ENCODE data around the gene S100A1. TPM values are rescaled to one million over a fixed set of nuclear protein-coding genes. Genes with fewer than 3 reads are reported as not detected.
A peak's percentile ranks its signal among the peaks of the same experiment; 100 is the strongest.

S100A1 gene
- total RNA-seq, 1 donor from 2014 or later = 1.3 TPM

DNA sequence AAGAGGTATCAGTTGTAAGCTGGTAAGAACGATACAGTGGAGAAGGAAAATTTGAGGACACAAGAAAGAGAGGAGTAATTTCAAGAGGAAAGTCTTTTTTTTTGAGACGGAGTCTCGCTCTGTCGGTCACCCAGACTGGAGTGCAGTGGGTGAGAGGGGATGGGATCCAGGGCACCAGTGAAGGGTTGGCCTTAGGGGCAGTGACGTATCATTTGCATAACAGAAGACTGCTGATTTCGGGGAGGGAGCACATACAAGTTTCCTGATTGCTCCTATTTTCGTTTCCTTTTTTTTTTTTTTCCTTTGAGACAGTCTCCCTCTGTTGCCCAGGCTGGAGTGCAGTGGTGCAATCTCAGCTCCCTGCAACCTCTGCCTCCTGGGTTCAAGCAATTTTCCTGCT lies 5.1 kb upstream of the S100A1 start:
- no peak for DNase-seq (ENCODE audit: low read depth)
- TF ChIP-seq CTCF (IDR thresholded peaks at IDR 0.05; ENCODE audit: insufficient read depth, low read length, poor library complexity, severe bottlenecking) = no peak
- Histone ChIP-seq H3K4me3 (ENCODE audit: low read depth, low read length) (no peak overlapping the region), H3K36me3 (ENCODE audit: control insufficient read depth, insufficient read depth, low read length) (no peaks in the 10 kb centered on the region), H3K27me3 (ENCODE audit: control insufficient read depth, insufficient read depth, low read length) (no peaks in the 10 kb centered on the region)

- no peak for TF ChIP-seq CTCF (IDR thresholded peaks at IDR 0.05; ENCODE audit: insufficient read depth, low read length, poor library complexity, severe bottlenecking)
- no peak for DNase-seq (ENCODE audit: low read depth)
- H3K27me3 ChIP-seq (ENCODE audit: control insufficient read depth, insufficient read depth, low read length) = no peaks in the 10 kb centered on the region
- no peaks in the 10 kb centered on the region for H3K36me3 ChIP-seq (ENCODE audit: control insufficient read depth, insufficient read depth, low read length)
- no peak overlapping the region for H3K4me3 ChIP-seq (ENCODE audit: low read depth, low read length)
These were observed 3.1 kb upstream of the S100A1 start for GRCh38 chr1:153624965-153625611.

GRCh38 chr1:153626477-153626903 lies 1.7 kb upstream of the S100A1 start:
- Histone ChIP-seq H3K4me3 (ENCODE audit: low read depth, low read length) (peak overlapping the region; percentile 58), H3K27me3 (ENCODE audit: control insufficient read depth, insufficient read depth, low read length) (no peaks in the 10 kb centered on the region), H3K36me3 (ENCODE audit: control insufficient read depth, insufficient read depth, low read length) (no peaks in the 10 kb centered on the region)
- no peak for TF ChIP-seq CTCF (IDR thresholded peaks at IDR 0.05; ENCODE audit: insufficient read depth, low read length, poor library complexity, severe bottlenecking)
- no peak for DNase-seq (ENCODE audit: low read depth)

DNA sequence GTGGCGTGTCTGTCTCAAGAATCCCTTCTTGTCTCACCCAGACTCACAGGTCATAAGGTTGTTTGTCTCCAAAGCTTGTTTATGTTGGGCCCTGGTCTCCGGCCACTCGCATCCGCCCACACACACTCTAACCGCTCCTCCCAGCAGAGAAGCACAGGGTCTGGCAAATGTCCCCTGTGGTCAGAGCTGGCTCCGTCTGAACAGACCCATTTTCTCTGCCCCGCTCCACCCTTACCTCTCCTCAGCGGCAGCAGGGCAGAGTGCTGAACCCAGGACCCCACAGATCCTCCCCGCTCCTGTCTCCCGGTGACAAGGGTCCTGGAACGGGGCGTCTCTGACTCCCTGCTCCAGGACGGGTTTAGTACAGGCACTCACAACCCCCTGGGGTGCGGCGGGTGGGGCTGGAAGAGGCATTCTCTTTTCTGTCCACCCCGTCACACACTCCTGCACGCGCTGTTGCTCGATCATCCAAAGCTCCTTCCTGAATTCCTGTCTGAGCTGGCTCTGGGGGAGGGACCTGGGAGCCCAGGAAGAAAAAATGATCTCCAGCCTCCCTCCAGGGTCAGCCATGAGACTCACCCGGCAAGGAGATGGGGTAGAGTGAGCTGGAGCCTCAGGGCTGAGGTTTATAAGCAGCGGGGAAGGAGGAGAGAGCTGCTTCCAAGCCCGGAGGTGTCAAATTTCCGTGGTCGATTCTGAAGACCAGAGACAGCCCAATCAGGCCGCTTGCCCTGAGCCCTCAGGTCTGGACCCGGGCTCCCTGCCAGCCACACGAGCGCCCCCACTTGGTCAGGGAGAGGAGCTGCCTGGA lies 1.1 kb upstream of the S100A1 start, which contains the start of gene S100A13:
S100A13 (minus strand) TSS at position 602 of the 811 bp plus-strand sequence. CDS start 1,033 bp downstream, outside the sequence.
- peak; percentile 87 for DNase-seq (ENCODE audit: low read depth)
- no peaks in the 10 kb centered on the region for H3K36me3 ChIP-seq (ENCODE audit: control insufficient read depth, insufficient read depth, low read length)
- no peaks in the 10 kb centered on the region for H3K27me3 ChIP-seq (ENCODE audit: control insufficient read depth, insufficient read depth, low read length)
- TF ChIP-seq CTCF (IDR thresholded peaks at IDR 0.05; ENCODE audit: insufficient read depth, low read length, poor library complexity, severe bottlenecking) = peak; percentile 88
- H3K4me3 ChIP-seq (ENCODE audit: low read depth, low read length) = peak within 1 kb of the TSS; percentile 58

DNA sequence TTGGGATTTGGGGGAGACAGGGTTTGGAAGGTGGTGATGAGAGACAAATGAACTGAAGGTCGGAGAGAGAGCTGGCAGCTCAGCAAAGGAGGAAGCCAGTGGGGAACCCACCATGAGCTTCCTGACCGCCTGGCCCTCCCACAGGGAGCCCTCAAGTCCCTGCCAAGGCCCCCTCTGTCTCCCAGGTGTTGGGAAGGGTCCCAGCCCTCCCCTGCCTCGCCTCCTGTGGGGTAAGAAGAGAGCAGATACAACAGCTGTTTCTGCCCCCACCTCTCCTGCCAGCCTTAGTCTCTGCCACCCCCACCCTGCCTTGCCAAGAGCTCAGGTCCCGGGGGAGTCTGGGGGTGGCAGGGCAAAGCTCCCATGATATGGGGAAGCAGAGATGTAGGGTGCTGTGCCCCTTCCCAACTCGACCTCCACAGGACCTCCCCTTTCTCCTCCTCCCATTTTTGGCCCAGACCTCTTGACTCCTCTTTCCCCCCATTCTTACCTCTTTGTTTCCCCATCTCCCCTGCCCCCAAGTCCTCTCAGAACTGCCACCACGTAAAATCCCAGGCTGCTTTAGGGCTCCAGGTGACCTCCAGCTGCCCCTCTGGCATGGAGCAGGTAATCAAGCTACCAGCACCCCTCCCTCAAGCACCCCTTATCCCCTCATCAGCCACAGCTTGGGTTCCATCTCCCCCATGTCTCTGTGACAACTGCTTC lies 556 bp downstream of the S100A1 start:
- no peak for DNase-seq (ENCODE audit: low read depth)
- TF ChIP-seq CTCF (IDR thresholded peaks at IDR 0.05; ENCODE audit: insufficient read depth, low read length, poor library complexity, severe bottlenecking) = no peak
- H3K36me3 ChIP-seq (ENCODE audit: control insufficient read depth, insufficient read depth, low read length) = no peaks in the 10 kb centered on the region
- H3K27me3 ChIP-seq (ENCODE audit: control insufficient read depth, insufficient read depth, low read length) = no peaks in the 10 kb centered on the region
- H3K4me3 ChIP-seq (ENCODE audit: low read depth, low read length) = no peak overlapping the region
